GM21447 (cell line): ENCODE data around the gene ZNF135.

Source experiments
- ATAC-seq: cut with Tn5 transposase; IDR thresholded peaks from one replicate; pipeline ENCODE4 v1.9.1; 2021; ENCODE audit not compliant: unreplicated experiment

The ZNF135 gene

GRCh38 chr19:58059003-58059670 is at the start of gene ZNF135:
ZNF135 (plus strand) TSS chr19:58059282; CDS start chr19:58060003, 721 bp downstream.
- ATAC-seq, result no peak

- no peak for ATAC-seq
Measured at GRCh38 chr19:58009301-58009665, 49.8 kb upstream of the ZNF135 start.

GRCh38 chr19:58009666-58010301 is 49.3 kb upstream of the ZNF135 start:
- no peak for ATAC-seq

- ATAC-seq, result no peak
Measured at GRCh38 chr19:58010507-58010906, 48.6 kb upstream of the ZNF135 start.

GRCh38 chr19:58014141-58014540 is 44.9 kb upstream of the ZNF135 start:
- ATAC-seq, result no peak

- no peak for ATAC-seq
Measured at GRCh38 chr19:58020129-58020528, 39.0 kb upstream of the ZNF135 start.

- no peak for ATAC-seq
Measured at GRCh38 chr19:58021541-58022282, 37.4 kb upstream of the ZNF135 start.

GRCh38 chr19:58022283-58022660 is 36.8 kb upstream of the ZNF135 start:
- ATAC-seq, result no peak

GRCh38 chr19:58024661-58025060 is 34.4 kb upstream of the ZNF135 start:
- ATAC-seq, result no peak

GRCh38 chr19:58033741-58034476 is 25.2 kb upstream of the ZNF135 start, which contains the start of gene ZSCAN1:
ZSCAN1 (plus strand) TSS chr19:58034025; CDS start chr19:58037837, 3,812 bp downstream.
- ATAC-seq, result no peak

- no peak for ATAC-seq
Measured at GRCh38 chr19:58034477-58034793, 24.6 kb upstream of the ZNF135 start.

- no peak for ATAC-seq
Measured at GRCh38 chr19:58035863-58036262, 23.2 kb upstream of the ZNF135 start.

GRCh38 chr19:58037927-58038687 is 21.0 kb upstream of the ZNF135 start:
- no peak for ATAC-seq

GRCh38 chr19:58038688-58039204 is 20.3 kb upstream of the ZNF135 start:
- ATAC-seq, result no peak

GRCh38 chr19:58040751-58041525 is 18.1 kb upstream of the ZNF135 start:
- ATAC-seq, result no peak

- ATAC-seq, result no peak
Measured at GRCh38 chr19:58042495-58043340, 16.4 kb upstream of the ZNF135 start.

- no peak for ATAC-seq
Measured at GRCh38 chr19:58044391-58044790, 14.7 kb upstream of the ZNF135 start.

GRCh38 chr19:58044886-58045285 is 14.2 kb upstream of the ZNF135 start:
- no peak for ATAC-seq
